H9 (cell line): ENCODE results near the gene GPR108. TPM values are rescaled to one million over a fixed set of nuclear protein-coding genes. Genes with fewer than 3 reads are reported as not detected.

Source experiments
- DNase-seq: peaks from one replicate; pipeline ENCODE4 v3.0.0-alpha.2; 2017
- H2AFZ ChIP-seq: one replicate; pipeline ENCODE4 v1.6.1; 2013; ENCODE audit warnings: mild to moderate bottlenecking, low read length, control low read depth, moderate library complexity
- H2AK5ac ChIP-seq: 2 replicates; pipeline ENCODE4 v1.6.1; 2013; ENCODE audit warnings: low read length, control low read depth, mixed read lengths; ENCODE audit not compliant: insufficient read length
- H2BK120ac ChIP-seq: one replicate; pipeline ENCODE4 v1.6.1; 2013; ENCODE audit warnings: low read depth, mild to moderate bottlenecking, low read length, control low read depth, inconsistent platforms; ENCODE audit not compliant: poor library complexity, severe bottlenecking
- H2BK12ac ChIP-seq: 2 replicates; pipeline ENCODE4 v1.6.1; 2013; ENCODE audit warnings: low read length, control low read depth, mixed read lengths, low read depth; ENCODE audit not compliant: insufficient read length
- H2BK15ac ChIP-seq: 2 replicates; pipeline ENCODE4 v1.6.1; 2013; ENCODE audit warnings: low read depth, low read length, control low read depth
- H2BK20ac ChIP-seq: one replicate; pipeline ENCODE4 v1.6.1; 2013; ENCODE audit warnings: low read depth, mild to moderate bottlenecking, low read length, control low read depth, inconsistent platforms; ENCODE audit not compliant: poor library complexity, severe bottlenecking
- H2BK5ac ChIP-seq: 2 replicates; pipeline ENCODE4 v1.6.1; 2013; ENCODE audit warnings: low read length, control low read depth, mixed read lengths; ENCODE audit not compliant: insufficient read length
- H3K14ac ChIP-seq: 2 replicates; pipeline ENCODE4 v1.6.1; 2013; ENCODE audit warnings: low read length, control low read depth; ENCODE audit not compliant: insufficient read depth
- H3K18ac ChIP-seq: 2 replicates; pipeline ENCODE4 v1.6.1; 2013; ENCODE audit warnings: low read depth, mild to moderate bottlenecking, mixed read lengths, low read length, control low read depth; ENCODE audit not compliant: insufficient read length
- H3K23ac ChIP-seq: 2 replicates; pipeline ENCODE4 v1.6.1; 2013; ENCODE audit warnings: low read length, control low read depth, mixed read lengths, low read depth; ENCODE audit not compliant: insufficient read length
- H3K23me2 ChIP-seq: 2 replicates; pipeline ENCODE4 v1.6.1; 2013; ENCODE audit warnings: low read depth, mild to moderate bottlenecking, mixed read lengths, low read length, control low read depth; ENCODE audit not compliant: insufficient read length, poor library complexity, severe bottlenecking
- H3K27ac ChIP-seq: 2 replicates; pipeline ENCODE4 v1.5.1; 2013; ENCODE audit warnings: low read length, control low read depth, mixed read lengths, low read depth; ENCODE audit not compliant: insufficient read length
- H3K27me3 ChIP-seq: 2 replicates; pipeline ENCODE4 v1.6.1; 2013; ENCODE audit warnings: low read length, control low read depth, inconsistent platforms; ENCODE audit not compliant: insufficient read depth
- H3K4ac ChIP-seq: 2 replicates; pipeline ENCODE4 v1.6.1; 2013; ENCODE audit warnings: low read depth, mild to moderate bottlenecking, control low read depth, inconsistent platforms, low read length, moderate library complexity
- H3K4me1 ChIP-seq: 2 replicates; pipeline ENCODE4 v1.6.1; 2013; ENCODE audit warnings: low read length, control low read depth, inconsistent platforms; ENCODE audit not compliant: insufficient read depth
- H3K4me2 ChIP-seq: 2 replicates; pipeline ENCODE4 v1.6.1; 2013; ENCODE audit warnings: low read length, control low read depth, mixed read lengths; ENCODE audit not compliant: insufficient read length, insufficient read depth
- H3K56ac ChIP-seq: 2 replicates; pipeline ENCODE4 v1.6.1; 2013; ENCODE audit warnings: low read depth, mild to moderate bottlenecking, mixed read lengths, low read length, control low read depth; ENCODE audit not compliant: insufficient read length
- H3K79me1 ChIP-seq: 2 replicates; pipeline ENCODE4 v1.6.1; 2013; ENCODE audit warnings: low read depth, mild to moderate bottlenecking, moderate library complexity, low read length, control low read depth, inconsistent platforms; ENCODE audit not compliant: insufficient read depth, poor library complexity, severe bottlenecking
- H3K79me2 ChIP-seq: 2 replicates; pipeline ENCODE4 v1.6.1; 2013; ENCODE audit warnings: low read length, control low read depth, inconsistent platforms; ENCODE audit not compliant: insufficient read depth
- H3K9ac ChIP-seq: 2 replicates; pipeline ENCODE4 v1.6.1; 2013; ENCODE audit warnings: low read length, control low read depth, mixed read lengths; ENCODE audit not compliant: insufficient read length; ENCODE audit errors: extremely low read depth
- H3K9me3 ChIP-seq: one replicate; pipeline ENCODE4 v1.6.1; 2013; ENCODE audit warnings: low read depth, low read length, inconsistent platforms; ENCODE audit not compliant: control insufficient read depth
- H3T11ph ChIP-seq: one replicate; pipeline ENCODE4 v1.6.1; 2013; ENCODE audit warnings: mild to moderate bottlenecking, low read length, control low read depth, inconsistent platforms
- H4K20me1 ChIP-seq: one replicate; pipeline ENCODE4 v1.6.1; 2013; ENCODE audit not compliant: control insufficient read depth, insufficient read length, insufficient read depth
- H4K5ac ChIP-seq: 2 replicates; pipeline ENCODE4 v1.6.1; 2013; ENCODE audit warnings: low read depth, mild to moderate bottlenecking, mixed read lengths, low read length, control low read depth; ENCODE audit not compliant: insufficient read length
- H4K8ac ChIP-seq: replicated peaks from 2 replicates; pipeline ENCODE4 v1.6.1; 2013; ENCODE audit warnings: low read length, control low read depth, mixed read lengths, low read depth; ENCODE audit not compliant: insufficient read length
- H4K91ac ChIP-seq: 2 replicates; pipeline ENCODE4 v1.6.1; 2013; ENCODE audit warnings: low read depth, mild to moderate bottlenecking, moderate library complexity, mixed read lengths, low read length, control low read depth; ENCODE audit not compliant: insufficient read length
- H3K27ac Mint-ChIP-seq, 3 experiments: 2 replicates in 2 of 3; 3 replicates in 1 of 3; pipeline ENCODE4 v1.8.0; 2020 to 2021; ENCODE audit warnings: mixed read lengths in 3 of 3, mild to moderate bottlenecking in 1 of 3, moderate library complexity in 1 of 3
- H3K27me3 Mint-ChIP-seq: 2 replicates; pipeline ENCODE4 v1.8.0; 2021; ENCODE audit warnings: low read depth, mild to moderate bottlenecking, moderate library complexity, mixed read lengths
- H3K36me3 Mint-ChIP-seq, 3 experiments: 2 replicates in 2 of 3; 3 replicates in 1 of 3; pipeline ENCODE4 v1.8.0; 2020 to 2021; ENCODE audit warnings: low read depth in 3 of 3, mixed read lengths in 3 of 3; ENCODE audit not compliant: insufficient read depth in 1 of 3
- H3K4me1 Mint-ChIP-seq, 2 experiments: 2 replicates each; pipeline ENCODE4 v1.8.0; 2020; ENCODE audit warnings: mixed read lengths in 2 of 2
- H3K4me3 Mint-ChIP-seq, 2 experiments: 2 replicates in 1 of 2; 3 replicates in 1 of 2; pipeline ENCODE4 v1.8.0; 2020 to 2021; ENCODE audit warnings: mild to moderate bottlenecking in 2 of 2, mixed read lengths in 2 of 2, moderate library complexity in 1 of 2
- H3K9me3 Mint-ChIP-seq, 2 experiments: 2 replicates in 1 of 2; 3 replicates in 1 of 2; pipeline ENCODE4 v1.8.0; 2020; ENCODE audit warnings: mild to moderate bottlenecking in 2 of 2, mixed read lengths in 2 of 2, moderate library complexity in 1 of 2
- CTCF ChIP-seq: fragments of 200-600 bp; sonication (generic); conservative IDR thresholded peaks from 3 replicates; pipeline ENCODE4 v1.8.0; 2021; ENCODE audit warnings: antibody characterized with exemption, mild to moderate bottlenecking
- WGBS: extraction: QIAGEN DNeasy Blood & Tissue Kit; methylation state at CpG from one replicate; pipeline ENCODE4 v1.1.7; 2013; ENCODE audit warnings: missing lambda C conversion rate, low lambda C conversion rate, mixed read lengths; ENCODE audit not compliant: insufficient read length; ENCODE audit errors: extremely low coverage; 5-methylcytosine and 5-hydroxymethylcytosine counted together
- total RNA-seq: library from RNA; stranded (reverse); gene quantifications from 2 replicates; pipeline ENCODE4 v1.2.1, GENCODE V29; 2021

Gene GPR108
- total RNA-seq, 1 experiment from 2014 or later: 38.2 TPM

- H3K4me2 ChIP-seq: no peak overlapping the region
- no peak overlapping the region for H2BK5ac ChIP-seq
- no peak overlapping the region for H2BK12ac ChIP-seq
- H3K14ac ChIP-seq: no peak overlapping the region
- H4K8ac ChIP-seq: no peak overlapping the region
- no peak overlapping the region for H3K56ac ChIP-seq
- H3K27ac Mint-ChIP-seq: no peak overlapping the region
- no peaks in the 10 kb centered on the region for H3K79me1 ChIP-seq
- no peaks in the 10 kb centered on the region for H3K9me3 ChIP-seq
- H3K4ac ChIP-seq: no peak overlapping the region
- H3K18ac ChIP-seq: no peak overlapping the region
- H3T11ph ChIP-seq: no peak overlapping the region
- H3K23ac ChIP-seq: no peak overlapping the region
- H3K27ac ChIP-seq: no peak overlapping the region
- H2BK20ac ChIP-seq: no peak overlapping the region
- no peak overlapping the region for H3K4me3 Mint-ChIP-seq
- H3K79me2 ChIP-seq: no peaks in the 10 kb centered on the region
- no peak overlapping the region for H2BK15ac ChIP-seq
- H3K9ac ChIP-seq: no peak overlapping the region
- H2AFZ ChIP-seq: no peak overlapping the region
- H3K9me3 Mint-ChIP-seq: no peaks in the 10 kb centered on the region
- H3K23me2 ChIP-seq: no peaks in the 10 kb centered on the region
- H2AK5ac ChIP-seq: no peak overlapping the region
- H3K4me1 ChIP-seq: no peaks in the 10 kb centered on the region
- no peak for DNase-seq
- H3K27me3 Mint-ChIP-seq: no peaks in the 10 kb centered on the region
- peaks cover 2 to 4% of the 10 kb centered on the region in 2 experiments for H3K4me1 Mint-ChIP-seq
- H4K20me1 ChIP-seq: no peaks in the 10 kb centered on the region
- no peak overlapping the region for H4K5ac ChIP-seq
- WGBS: no CpG with 5 or more reads among the region's 17 CpGs
- H2BK120ac ChIP-seq: no peak overlapping the region
- no peaks in the 10 kb centered on the region for H3K27me3 ChIP-seq
- TF ChIP-seq CTCF: no peak
- peaks cover 12 to 25% (median 15%) of the 10 kb centered on the region in 3 experiments; a peak in 5 of 7 replicates for H3K36me3 Mint-ChIP-seq
- H4K91ac ChIP-seq: no peak overlapping the region
These were observed 23.2 kb upstream of the GPR108 start for GRCh38 chr19:6760606-6761005.
